NCI-H2029 (cell line): ENCODE data around the gene HID1.
"Not testable (repeated sequence)": the region's sequence is repeated elsewhere in the genome, so short reads cannot be mapped to it uniquely, and the experiment has no call there.

ENCODE experiments used
- DNase-seq: peaks from one replicate; lab custom pipeline; 2025; lab: John Stamatoyannopoulos, UW

The HID1 gene

GRCh38 chr17:74972107-74972972 lies at the start of gene HID1:
HID1 (minus strand) TSS chr17:74972759; CDS start chr17:74972656, 103 bp downstream.
- peak; percentile 50 for DNase-seq

- DNase-seq = no peak
Observed at GRCh38 chr17:75020331-75021110, 48.0 kb upstream of the HID1 start.

- DNase-seq = no peak
Observed at GRCh38 chr17:75019710-75020109, 47.2 kb upstream of the HID1 start.

GRCh38 chr17:75019146-75019545 lies 46.6 kb upstream of the HID1 start:
- DNase-seq = no peak

- no peak for DNase-seq
Observed at GRCh38 chr17:75013092-75013559, 40.6 kb upstream of the HID1 start.

GRCh38 chr17:75012346-75013091 lies 40.0 kb upstream of the HID1 start, which contains the start of gene MRPL58:
MRPL58 (plus strand) TSS chr17:75012670; CDS start chr17:75012687, 17 bp downstream.
- peak; percentile 58 for DNase-seq

GRCh38 chr17:75012096-75012345 lies 39.5 kb upstream of the HID1 start:
- DNase-seq = no peak

- peak; percentile 11 for DNase-seq
Observed at GRCh38 chr17:75011401-75012095, 39.0 kb upstream of the HID1 start.

GRCh38 chr17:75010683-75011400 lies 38.3 kb upstream of the HID1 start:
- peak; percentile 66 for DNase-seq

- no peak for DNase-seq
Observed at GRCh38 chr17:75009139-75009724, 36.7 kb upstream of the HID1 start.

GRCh38 chr17:75008373-75008772 lies 35.8 kb upstream of the HID1 start:
- DNase-seq = no peak

- no peak for DNase-seq
Observed at GRCh38 chr17:75006653-75007052, 34.1 kb upstream of the HID1 start.

- DNase-seq = not testable (repeated sequence)
Observed at GRCh38 chr17:75006084-75006483, 33.5 kb upstream of the HID1 start.

GRCh38 chr17:75005291-75005690 lies 32.7 kb upstream of the HID1 start:
- no peak for DNase-seq

- DNase-seq = no peak
Observed at GRCh38 chr17:75004371-75004770, 31.8 kb upstream of the HID1 start.

GRCh38 chr17:75003957-75004355 lies 31.4 kb upstream of the HID1 start:
- DNase-seq = no peak

GRCh38 chr17:75003070-75003956 lies 30.8 kb upstream of the HID1 start:
- DNase-seq = no peak

- DNase-seq = no peak
Observed at GRCh38 chr17:75001915-75002843, 29.6 kb upstream of the HID1 start.

- DNase-seq = no peak
Observed at GRCh38 chr17:74999523-74999922, 27.0 kb upstream of the HID1 start.
